Cardiac fibroblast (primary cell): ENCODE results near the gene MAP3K5.

ENCODE experiments used
- DNase-seq, 2 donors: peaks; one replicate each; pipeline versions ENCODE4 v3.0.0 to v3.0.0-alpha.2; 2010; ENCODE audit warnings: low read depth in 2 of 2
- H3K4me3 ChIP-seq, 2 donors: replicated peaks in 1 of 2; 1 replicate in 1 of 2; 2 replicates in 1 of 2; pipeline ENCODE4 v1.5.1; 2011; ENCODE audit warnings: low read depth in 2 of 2, low read length in 2 of 2, mild to moderate bottlenecking in 2 of 2, moderate library complexity in 1 of 2
- TF ChIP-seq, protein P1 (sequence below): IDR thresholded peaks from one replicate; pipeline ENCODE4 v1.5.1; 2011; ENCODE audit warnings: low read depth, mild to moderate bottlenecking, low read length, inconsistent platforms

MAP3K5 gene

DNA sequence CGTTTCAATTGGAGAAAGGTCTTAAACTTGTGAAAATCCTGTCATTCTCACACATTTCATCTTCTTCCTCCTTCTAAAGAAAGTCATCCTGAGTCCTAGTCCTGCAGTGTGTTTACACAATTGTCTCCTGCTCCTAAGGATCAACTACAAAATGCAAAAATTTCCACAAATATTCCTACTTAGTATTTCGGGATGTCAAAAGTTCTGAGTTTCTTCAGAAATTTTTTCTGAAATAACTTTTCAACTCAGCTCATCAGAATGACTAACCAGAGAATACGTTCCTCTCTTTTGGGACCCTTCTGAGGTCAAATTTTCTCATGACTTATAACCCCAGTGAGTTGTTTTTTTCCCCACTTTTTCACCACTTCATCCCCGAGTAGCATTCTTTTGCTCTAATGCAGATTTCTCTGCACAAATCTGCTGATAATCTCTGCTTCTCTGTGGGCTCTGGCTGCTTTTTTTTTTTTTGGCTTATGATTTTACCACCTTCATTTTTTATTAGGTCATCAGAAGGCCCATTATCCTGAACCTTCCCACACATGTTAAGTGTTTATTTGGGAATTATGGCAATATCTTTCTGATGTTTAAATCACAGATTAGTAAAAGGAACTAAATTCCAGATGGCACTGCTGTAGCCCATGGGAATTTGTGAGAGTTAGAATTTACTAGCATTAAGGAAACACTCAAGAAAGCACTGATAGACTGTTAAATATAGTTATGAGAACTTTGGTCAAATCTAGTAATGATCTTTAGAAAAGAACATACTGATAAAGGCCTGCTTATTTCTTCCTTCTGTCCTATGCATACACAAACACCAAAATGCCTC is 41.4 kb downstream of the MAP3K5 start:
- TF ChIP-seq, protein P1, sequence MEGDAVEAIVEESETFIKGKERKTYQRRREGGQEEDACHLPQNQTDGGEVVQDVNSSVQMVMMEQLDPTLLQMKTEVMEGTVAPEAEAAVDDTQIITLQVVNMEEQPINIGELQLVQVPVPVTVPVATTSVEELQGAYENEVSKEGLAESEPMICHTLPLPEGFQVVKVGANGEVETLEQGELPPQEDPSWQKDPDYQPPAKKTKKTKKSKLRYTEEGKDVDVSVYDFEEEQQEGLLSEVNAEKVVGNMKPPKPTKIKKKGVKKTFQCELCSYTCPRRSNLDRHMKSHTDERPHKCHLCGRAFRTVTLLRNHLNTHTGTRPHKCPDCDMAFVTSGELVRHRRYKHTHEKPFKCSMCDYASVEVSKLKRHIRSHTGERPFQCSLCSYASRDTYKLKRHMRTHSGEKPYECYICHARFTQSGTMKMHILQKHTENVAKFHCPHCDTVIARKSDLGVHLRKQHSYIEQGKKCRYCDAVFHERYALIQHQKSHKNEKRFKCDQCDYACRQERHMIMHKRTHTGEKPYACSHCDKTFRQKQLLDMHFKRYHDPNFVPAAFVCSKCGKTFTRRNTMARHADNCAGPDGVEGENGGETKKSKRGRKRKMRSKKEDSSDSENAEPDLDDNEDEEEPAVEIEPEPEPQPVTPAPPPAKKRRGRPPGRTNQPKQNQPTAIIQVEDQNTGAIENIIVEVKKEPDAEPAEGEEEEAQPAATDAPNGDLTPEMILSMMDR = no peak
- peak in 1 of 2 donors; percentile 49 for DNase-seq
- H3K4me3 ChIP-seq = no peak overlapping the region

- no peak for DNase-seq
- TF ChIP-seq, protein P1 = no peak
- H3K4me3 ChIP-seq = no peak overlapping the region
Measured at GRCh38 chr6:136749359-136749997, 42.8 kb downstream of the MAP3K5 start.

- no peak overlapping the region for H3K4me3 ChIP-seq
Measured at GRCh38 chr6:136747507-136747906, 44.8 kb downstream of the MAP3K5 start.

GRCh38 chr6:136745300-136745699 is 47.0 kb downstream of the MAP3K5 start:
- no peak overlapping the region for H3K4me3 ChIP-seq
- DNase-seq = no peak
- TF ChIP-seq, protein P1 = no peak

More at GRCh38 chr6:136747507-136747906, 44.8 kb downstream of the MAP3K5 start:
- TF ChIP-seq, protein P1 = no peak
- DNase-seq = no peak

DNA sequence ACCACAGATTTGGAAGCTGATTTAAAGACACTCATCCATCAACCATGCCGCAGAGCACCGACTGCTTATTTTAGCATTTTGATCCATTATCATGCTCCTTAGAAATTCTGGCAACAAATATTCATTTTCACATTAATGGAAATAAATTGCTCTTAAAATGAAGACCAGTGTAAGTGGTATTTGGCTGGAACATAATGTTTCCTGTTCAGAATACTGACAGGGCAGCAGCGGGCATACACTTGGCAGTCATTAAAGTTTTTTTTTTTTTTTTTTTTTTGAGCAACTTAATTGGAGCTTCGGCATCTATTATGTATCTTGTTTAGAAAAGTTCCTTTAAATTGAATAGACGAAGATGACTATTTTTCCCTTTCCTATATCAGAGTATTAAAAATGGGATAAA is 47.4 kb downstream of the MAP3K5 start:
- TF ChIP-seq, protein P1 = no peak
- DNase-seq = no peak
- H3K4me3 ChIP-seq = no peak overlapping the region

- DNase-seq = no peak
- H3K4me3 ChIP-seq = no peak overlapping the region
- TF ChIP-seq, protein P1 = no peak
Measured at GRCh38 chr6:136742125-136742524, 50.2 kb downstream of the MAP3K5 start.
